Mucosa of descending colon (tissue), 3 donors: ENCODE measurements around the gene ZNF543. TPM values are rescaled to one million over a fixed set of nuclear protein-coding genes. Genes with fewer than 3 reads are reported as not detected.

Experiments used
- ATAC-seq: fragments of 200-7000 bp; cut with Tn5 transposase; one replicate; pipeline ENCODE4 v1.9.1; 2020; ENCODE audit warnings: mild to moderate bottlenecking, moderate library complexity
- DNase-seq, 3 donors: peaks; one replicate each; pipeline ENCODE4 v3.0.0-alpha.2; 2020
- H3K36me3 ChIP-seq: fragments of 200-600 bp; one replicate; pipeline ENCODE4 v1.8.0; 2021; ENCODE audit warnings: low read depth, mild to moderate bottlenecking
- H3K4me1 ChIP-seq: fragments of 200-600 bp; one replicate; pipeline ENCODE4 v1.8.0; 2021; ENCODE audit warnings: low read depth, mild to moderate bottlenecking
- H3K4me3 ChIP-seq: fragments of 200-600 bp; one replicate; pipeline ENCODE4 v1.8.0; 2021; ENCODE audit warnings: mild to moderate bottlenecking
- H3K9me3 ChIP-seq: fragments of 200-600 bp; one replicate; pipeline ENCODE4 v1.8.0; 2021; ENCODE audit warnings: mild to moderate bottlenecking
- CTCF ChIP-seq: fragments of 200-600 bp; IDR thresholded peaks from one replicate; pipeline ENCODE4 v1.8.0; 2022; ENCODE audit warnings: antibody characterized with exemption, mild to moderate bottlenecking
- intact Hi-C, 2 donors: fragments of 100-400 bp; cut with DNase I in 1 of 2; cut with micrococcal nuclease in 1 of 2; formaldehyde crosslinking; loops; one replicate each; pipeline versions ENCODE4 v1.11.0 to v1.11.1; 2022; cut with DNase I, micrococcal nuclease
- total RNA-seq, 3 donors: library from RNA; stranded (reverse); fragmentation: NEBNext Ultra II Directional in 2 of 3; extraction: Animal tissue kit (Norgen Biotek cat#: 25700) in 2 of 3; gene quantifications; one replicate each; pipeline versions ENCODE4 v1.2.1 to v1.2.4, GENCODE V29; 2021 to 2023
- donor health status: DM: no; HTN: no; CAD: no; lungs with moderate emphysema.
- donor health status: DM: no; HTN: no; CAD: no.
- donor health status: DM: no; HTN: yes; CAD: no.

ZNF543 gene
- total RNA-seq, 3 donors from 2014 or later = 2.5 to 9.4 (median 3.6) TPM

GRCh38 chr19:57359300-57359699, 39.0 kb downstream of the ZNF543 start:
- Histone ChIP-seq H3K9me3 (peaks cover 74% of the 10 kb centered on the region), H3K4me1 (peaks cover 4% of the 10 kb centered on the region), H3K36me3 (peaks cover 10% of the 10 kb centered on the region), H3K4me3 (no peak overlapping the region)
- no peak for DNase-seq
- intact Hi-C loops = no loop called here
- no peak for ATAC-seq
- TF ChIP-seq CTCF = no peak

GRCh38 chr19:57362419-57362818, 42.1 kb downstream of the ZNF543 start:
- H3K4me1 ChIP-seq = peaks cover 6% of the 10 kb centered on the region
- DNase-seq (no peak), ATAC-seq (no peak)
- TF ChIP-seq CTCF = no peak
- no peak overlapping the region for H3K4me3 ChIP-seq
- intact Hi-C loops = no loop called here
- H3K9me3 ChIP-seq = peaks cover 54% of the 10 kb centered on the region
- H3K36me3 ChIP-seq = no peaks in the 10 kb centered on the region

GRCh38 chr19:57362997-57363687, 42.9 kb downstream of the ZNF543 start, which contains the start of the genes TRAPPC2B and ZNF547:
TRAPPC2B (plus strand) TSS chr19:57363551; CDS start chr19:57364834, 1,283 bp downstream.
ZNF547 (plus strand) TSS chr19:57363551; CDS start chr19:57368556, 5,005 bp downstream.
- Histone ChIP-seq H3K9me3 (peaks cover 47% of the 10 kb centered on the region), H3K4me1 (peaks cover 6% of the 10 kb centered on the region), H3K4me3 (peak within 1 kb of the TSS; percentile 64), H3K36me3 (no peaks in the 10 kb centered on the region)
- DNase-seq = peak; percentile 99 to 100 (median 99)
- TF ChIP-seq CTCF = no peak
- ATAC-seq = peak; percentile 100
- intact Hi-C loops = no loop called here

- no peak for DNase-seq
- ATAC-seq = no peak
- TF ChIP-seq CTCF = no peak
- no peaks in the 10 kb centered on the region for H3K36me3 ChIP-seq
- intact Hi-C loops = no loop called here
- peaks cover 6% of the 10 kb centered on the region for H3K4me1 ChIP-seq
- peaks cover 42% of the 10 kb centered on the region for H3K9me3 ChIP-seq
- peak overlapping the region; percentile 64 for H3K4me3 ChIP-seq
Measured at GRCh38 chr19:57363688-57364181, 43.5 kb downstream of the ZNF543 start.

GRCh38 chr19:57366776-57367175, 46.5 kb downstream of the ZNF543 start:
- TF ChIP-seq CTCF = no peak
- no peak for DNase-seq
- H3K4me1 ChIP-seq = peaks cover 6% of the 10 kb centered on the region
- H3K36me3 ChIP-seq = no peaks in the 10 kb centered on the region
- H3K4me3 ChIP-seq = no peak overlapping the region
- peaks cover 16% of the 10 kb centered on the region for H3K9me3 ChIP-seq
- intact Hi-C loops = no loop called here
- ATAC-seq = no peak
